HG02943 (cell line): Measurements from ENCODE around the gene SLC6A2.

ENCODE experiments used
- ATAC-seq: cut with Tn5 transposase; IDR thresholded peaks from one replicate; pipeline ENCODE4 v1.9.1; 2021; ENCODE audit warnings: mild to moderate bottlenecking, low read depth, moderate library complexity; ENCODE audit not compliant: unreplicated experiment

Gene SLC6A2

GRCh38 chr16:55645986-55646385 lies 9.8 kb upstream of the SLC6A2 start:
- no peak for ATAC-seq

DNA sequence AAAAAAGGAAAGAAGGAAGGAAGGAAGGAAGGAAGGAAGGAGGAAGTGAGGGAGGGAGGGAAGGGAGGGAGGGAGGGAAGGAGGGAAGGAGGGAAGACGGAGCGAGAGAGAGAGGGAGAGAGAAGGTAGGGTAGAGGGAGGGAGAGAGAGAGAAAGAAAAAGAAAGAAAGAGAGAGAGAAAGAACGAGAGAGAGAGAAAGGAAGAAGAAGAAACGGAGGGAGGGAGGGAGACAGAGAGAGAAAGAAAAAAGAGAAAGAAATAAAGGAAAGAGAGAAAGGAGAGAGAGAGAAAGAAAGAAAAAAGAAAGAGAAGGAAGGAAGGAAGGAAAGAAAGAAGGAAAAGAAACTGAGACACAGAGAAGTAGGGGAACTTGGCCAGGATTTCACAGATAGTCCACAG lies 8.4 kb upstream of the SLC6A2 start:
- ATAC-seq: no peak

DNA sequence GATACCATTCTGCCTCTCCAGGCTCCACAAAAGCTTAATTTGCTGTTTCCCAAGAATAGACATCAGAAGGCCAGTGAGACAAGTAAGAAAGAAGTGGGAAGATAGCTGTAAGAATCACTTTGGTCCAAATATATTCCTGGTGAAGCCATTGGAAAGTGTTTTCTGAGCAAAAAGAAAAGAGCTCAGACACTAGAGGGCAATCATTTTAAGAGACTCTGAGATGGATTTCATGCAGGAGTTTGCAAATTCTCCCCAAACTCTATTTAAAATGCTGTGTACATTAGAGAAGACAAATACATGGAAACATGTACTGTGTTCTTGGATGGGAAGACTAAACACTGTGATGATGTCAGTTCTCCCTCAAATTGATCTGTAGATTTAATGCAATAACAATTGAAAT lies 8.0 kb upstream of the SLC6A2 start:
- ATAC-seq: no peak

- ATAC-seq: no peak
These were observed 3.7 kb upstream of the SLC6A2 start for GRCh38 chr16:55651841-55652824.

DNA sequence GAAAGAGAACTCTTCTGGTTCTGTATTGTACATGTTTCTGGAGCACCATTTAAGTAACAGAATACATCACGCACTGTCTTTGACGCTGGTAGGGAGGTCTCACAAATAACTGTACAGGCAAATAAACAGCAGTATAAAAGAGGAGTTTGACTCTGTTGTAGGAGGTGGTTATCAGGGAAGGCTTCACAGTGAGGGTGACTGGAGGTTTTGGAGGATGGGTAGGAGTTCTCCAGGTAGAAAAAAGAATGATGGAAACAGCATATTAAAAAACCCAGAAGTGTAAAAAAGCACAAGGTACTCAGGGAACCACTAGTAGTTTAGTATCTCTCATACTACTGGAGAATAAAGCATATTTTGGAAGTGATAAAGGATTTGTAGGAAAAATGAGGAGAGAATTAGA lies 2.7 kb upstream of the SLC6A2 start:
- ATAC-seq: no peak

DNA sequence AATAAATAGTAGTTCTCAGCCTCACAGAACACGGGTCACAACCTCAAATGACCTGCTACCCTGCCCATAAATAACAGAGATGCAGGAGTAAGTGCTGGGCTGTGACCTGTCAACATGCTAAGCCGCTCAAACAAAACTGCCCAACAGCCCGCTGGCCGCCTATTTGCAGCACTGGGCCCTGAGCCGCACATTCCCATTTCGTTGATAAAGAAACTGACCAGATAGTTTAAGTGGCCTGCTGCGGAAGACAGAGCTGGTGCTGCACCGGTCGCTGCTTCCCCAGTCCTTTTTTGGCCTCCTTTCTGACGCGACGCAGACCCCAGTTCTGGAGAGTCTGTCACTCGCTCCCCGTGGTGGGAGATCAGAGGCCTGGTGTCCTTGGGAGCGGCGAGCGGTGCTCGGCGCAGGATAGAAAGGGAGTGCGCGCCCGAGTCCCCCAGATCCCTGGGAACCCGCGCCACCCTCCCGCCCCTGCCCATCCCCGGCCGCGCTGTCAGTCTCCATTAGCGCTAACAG lies 349 bp upstream of the SLC6A2 start:
- no peak for ATAC-seq

DNA sequence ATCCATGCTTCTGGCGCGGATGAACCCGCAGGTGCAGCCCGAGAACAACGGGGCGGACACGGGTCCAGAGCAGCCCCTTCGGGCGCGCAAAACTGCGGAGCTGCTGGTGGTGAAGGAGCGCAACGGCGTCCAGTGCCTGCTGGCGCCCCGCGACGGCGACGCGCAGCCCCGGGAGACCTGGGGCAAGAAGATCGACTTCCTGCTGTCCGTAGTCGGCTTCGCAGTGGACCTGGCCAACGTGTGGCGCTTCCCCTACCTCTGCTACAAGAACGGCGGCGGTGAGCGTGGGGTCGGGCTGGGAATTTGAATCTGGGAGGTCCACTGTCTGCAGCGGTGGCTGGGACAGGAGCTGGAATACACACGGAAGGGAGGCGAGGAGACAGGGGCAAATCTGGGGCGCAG lies 904 bp downstream of the SLC6A2 start:
- no peak for ATAC-seq

DNA sequence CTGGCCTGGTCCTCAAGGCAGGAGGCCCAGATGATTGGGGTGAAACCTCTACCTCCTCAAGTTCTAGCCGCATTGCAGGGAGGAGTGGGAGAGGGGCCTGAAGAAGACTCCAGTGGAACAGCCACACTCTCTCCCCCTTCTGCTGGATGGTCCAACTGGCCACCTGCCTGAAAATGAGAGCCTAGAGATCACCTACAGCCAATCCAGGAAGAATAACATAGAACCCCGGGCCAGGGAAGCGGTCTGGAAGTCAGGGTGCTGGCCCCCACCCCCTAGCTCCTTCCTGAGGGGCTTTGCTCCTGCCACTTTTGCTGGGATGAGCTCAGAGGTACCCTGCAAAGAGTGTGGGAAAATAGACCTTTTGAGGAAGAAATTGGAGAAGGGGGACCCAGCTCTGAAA lies 1.8 kb downstream of the SLC6A2 start:
- no peak for ATAC-seq

DNA sequence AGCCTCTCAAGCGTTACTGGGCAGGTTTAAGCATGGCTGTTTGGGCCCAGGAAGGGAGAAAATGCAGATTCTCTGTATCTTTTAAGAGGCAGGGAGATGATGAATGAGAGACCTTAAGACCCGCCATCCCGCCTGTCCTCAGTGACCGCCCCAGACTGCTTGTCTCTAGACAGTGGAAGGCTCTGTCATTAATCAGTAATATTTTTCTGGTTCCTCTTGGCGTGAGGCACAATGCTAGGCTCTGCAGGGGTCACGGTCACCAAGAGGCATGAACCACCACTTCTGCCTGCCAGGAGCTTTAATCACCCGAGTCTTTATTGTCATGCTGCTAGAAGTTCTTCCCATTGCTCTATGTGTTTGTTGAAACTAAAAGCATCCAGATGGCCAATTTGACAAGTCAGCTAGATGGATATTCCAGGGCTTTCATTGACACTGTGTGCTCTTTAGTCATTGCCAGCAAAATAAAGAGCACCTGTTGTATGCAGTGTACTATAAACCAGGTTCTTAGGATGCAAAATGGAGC lies 3.2 kb downstream of the SLC6A2 start:
- ATAC-seq: no peak

- no peak for ATAC-seq
These were observed 4.2 kb downstream of the SLC6A2 start for GRCh38 chr16:55660026-55660425.

DNA sequence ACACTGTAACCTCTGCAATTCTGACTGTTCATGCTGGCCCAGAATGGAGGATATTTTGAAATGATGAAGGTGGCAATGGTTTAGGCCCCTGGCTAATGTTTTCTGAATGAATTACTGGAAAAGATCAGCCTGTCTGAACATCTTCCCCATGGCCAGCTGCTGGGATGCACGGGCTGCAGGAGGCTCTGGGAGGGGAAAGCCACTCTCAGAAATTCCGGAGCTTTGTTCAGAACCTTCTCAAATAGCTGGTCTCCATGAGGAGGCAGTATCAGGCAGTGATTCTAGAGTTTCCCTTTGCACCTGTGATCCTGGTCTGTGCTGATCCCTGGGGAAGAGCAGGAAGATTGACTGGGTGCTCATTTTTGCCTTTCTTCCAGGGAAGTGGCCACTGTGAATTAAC lies 5.0 kb downstream of the SLC6A2 start:
- no peak for ATAC-seq

DNA sequence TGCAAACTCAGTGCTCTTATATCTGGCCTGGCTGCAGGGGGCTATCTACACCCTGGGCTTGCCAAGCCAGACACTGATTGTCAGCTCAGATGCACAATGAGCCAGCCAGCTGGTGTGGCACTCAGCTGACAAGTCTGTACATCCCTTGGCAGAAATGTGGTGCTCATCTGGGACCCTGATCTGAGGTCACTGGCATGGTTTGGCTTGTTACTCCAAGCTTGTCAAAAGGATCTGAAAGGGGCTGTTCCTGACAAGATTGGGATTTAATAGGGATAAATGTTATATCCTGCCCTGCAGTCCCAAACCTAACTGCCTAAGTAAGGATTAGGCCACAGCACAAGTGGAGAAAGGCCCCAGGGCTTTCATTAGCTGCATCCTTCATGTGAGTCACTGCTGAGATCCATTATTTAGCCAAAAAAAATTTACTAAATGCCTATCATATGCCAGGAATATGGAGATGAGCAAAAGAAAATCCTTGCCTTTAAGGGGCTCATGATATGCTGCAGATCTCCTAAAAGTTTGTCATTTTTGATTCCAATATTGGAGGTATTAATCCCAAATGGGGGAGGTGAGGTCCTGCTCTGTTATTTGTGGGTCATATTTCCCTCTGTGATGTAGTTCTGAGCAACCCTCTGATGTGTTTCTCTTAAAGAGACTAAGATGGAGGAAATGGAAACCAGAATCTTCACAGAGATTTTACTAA lies 6.3 kb downstream of the SLC6A2 start:
- ATAC-seq: no peak

GRCh38 chr16:55662644-55663031 lies 6.8 kb downstream of the SLC6A2 start:
- no peak for ATAC-seq

DNA sequence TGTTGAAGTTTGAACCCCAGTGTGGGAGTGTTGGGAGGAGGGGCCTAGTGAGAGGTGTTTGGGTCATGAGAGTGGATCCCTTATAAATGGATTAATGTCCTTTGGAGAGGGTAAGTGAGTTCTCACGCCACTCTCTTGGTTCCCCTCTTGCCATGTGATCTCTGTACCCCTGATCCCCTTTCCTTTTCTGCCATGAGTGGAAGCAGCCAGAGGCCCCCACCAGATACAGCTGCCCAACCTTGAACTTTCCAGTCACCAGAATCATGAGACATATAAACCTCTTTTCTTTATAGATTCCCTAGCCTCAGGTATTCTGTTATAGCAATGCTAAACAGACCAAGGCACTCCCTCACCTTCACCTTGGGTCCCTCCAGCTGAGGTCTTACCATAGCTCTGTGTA lies 7.4 kb downstream of the SLC6A2 start:
- no peak for ATAC-seq

- no peak for ATAC-seq
These were observed 8.2 kb downstream of the SLC6A2 start for GRCh38 chr16:55663765-55664677.

DNA sequence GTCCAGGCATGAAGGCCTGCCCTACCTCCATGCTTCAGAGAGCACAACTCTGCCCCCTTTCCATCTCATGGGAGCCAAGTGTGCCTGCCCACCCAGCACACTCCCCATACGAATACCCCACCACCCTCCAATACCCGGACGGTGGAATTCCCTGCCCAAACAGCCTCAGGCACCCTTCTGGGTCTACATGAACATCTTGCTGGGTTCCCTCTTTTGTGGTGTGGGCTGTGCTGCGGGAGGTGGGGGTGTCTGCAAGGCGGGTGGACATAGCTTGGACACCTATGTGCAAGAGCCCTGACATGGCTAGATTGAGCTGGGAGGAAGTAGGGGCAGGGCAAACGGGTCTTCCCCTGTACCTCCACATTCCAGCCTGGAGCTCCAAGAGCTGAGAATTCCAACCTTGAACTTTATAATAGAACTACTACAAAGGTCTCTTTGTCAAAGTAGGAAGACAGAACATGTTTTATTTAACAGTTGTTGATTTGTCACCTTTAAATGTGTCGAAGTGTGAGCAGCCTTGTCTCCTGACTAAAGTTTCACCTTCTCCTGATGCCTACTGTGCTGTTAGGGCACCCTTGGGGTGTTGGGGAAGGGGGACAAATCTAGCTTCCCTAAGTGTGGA lies 9.1 kb downstream of the SLC6A2 start:
- no peak for ATAC-seq

DNA sequence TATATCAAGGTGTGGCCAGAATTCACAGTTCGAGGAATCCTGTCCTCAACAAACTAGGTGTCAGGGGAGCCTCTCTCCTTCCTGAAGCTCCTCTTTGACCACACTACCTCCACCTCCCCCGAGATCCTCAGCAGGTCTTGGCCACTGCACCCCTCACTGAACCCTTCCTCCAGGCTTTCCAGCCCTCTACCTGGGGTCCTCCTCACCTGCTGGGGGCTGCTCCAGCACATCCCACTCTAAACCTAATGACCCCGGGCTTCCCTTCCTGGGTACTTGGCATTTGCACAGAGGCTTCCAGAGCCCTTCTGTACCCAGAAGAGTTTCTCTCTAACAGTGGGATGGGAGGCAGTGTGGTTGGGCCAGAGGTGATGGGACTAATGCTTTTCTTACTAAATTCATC lies 9.7 kb downstream of the SLC6A2 start:
- no peak for ATAC-seq

DNA sequence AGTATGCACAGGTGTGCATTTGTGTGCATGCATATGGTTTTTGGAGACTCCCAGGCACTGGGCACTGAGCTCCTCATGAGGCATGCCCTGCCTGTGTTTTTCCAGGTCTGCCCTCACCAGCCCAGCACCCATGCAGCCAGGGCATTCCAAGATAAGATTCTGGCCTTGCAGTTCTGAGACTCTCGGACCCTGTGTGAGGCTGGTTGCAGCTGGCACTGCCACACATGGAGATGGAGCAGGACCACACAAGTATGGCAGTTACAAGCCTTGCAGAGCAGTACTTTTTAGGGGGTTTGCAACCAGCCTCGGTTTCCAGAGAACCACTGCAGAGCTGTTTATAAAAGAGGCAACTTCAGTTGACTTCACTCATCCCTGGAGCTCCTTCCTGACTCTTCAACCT lies 10.2 kb downstream of the SLC6A2 start:
- no peak for ATAC-seq

GRCh38 chr16:55667753-55668152 lies 12.0 kb downstream of the SLC6A2 start:
- no peak for ATAC-seq
